ENCODE measurements around the gene ALG9. TPM values are rescaled to one million over a fixed set of nuclear protein-coding genes. Genes with fewer than 3 reads are reported as not detected.

The ALG9 gene
- total RNA-seq: 10 to 100 TPM; 36.4 to 36.8 TPM

GRCh38 chr11:111870886-111871692 lies at the start of gene ALG9:
Gene ALG9 (minus strand): TSS chr11:111871581. CDS start chr11:111871482, 99 bp downstream.
- no peaks in the 10 kb centered on the region for H3K9me3 Mint-ChIP-seq

GRCh38 chr11:111920908-111921307 lies 49.5 kb upstream of the ALG9 start:
- peaks cover 4% of the 10 kb centered on the region for H3K4me1 Mint-ChIP-seq
- peaks cover 15% of the 10 kb centered on the region for H3K27me3 Mint-ChIP-seq
- no peak overlapping the region for H3K27ac Mint-ChIP-seq
- H3K4me3 Mint-ChIP-seq: no peak overlapping the region
- H3K36me3 Mint-ChIP-seq: no peaks in the 10 kb centered on the region
- H3K9me3 Mint-ChIP-seq: no peaks in the 10 kb centered on the region
- no peak for DNase-seq

More at GRCh38 chr11:111870886-111871692, at the start of gene ALG9:
- Mint-ChIP-seq H3K36me3 (peaks cover 21% of the 10 kb centered on the region), H3K4me1 (peaks cover 14% of the 10 kb centered on the region), H3K27me3 (no peaks in the 10 kb centered on the region), H3K27ac (peak within 1 kb of the TSS; percentile 84), H3K4me3 (peak within 1 kb of the TSS; percentile 92)
- peak; percentile 88 for DNase-seq

- H3K4me1 Mint-ChIP-seq: peaks cover 2% of the 10 kb centered on the region
- no peaks in the 10 kb centered on the region for H3K9me3 Mint-ChIP-seq
- no peaks in the 10 kb centered on the region for H3K36me3 Mint-ChIP-seq
- H3K4me3 Mint-ChIP-seq: no peak within 1 kb of the TSS
- peaks cover 27% of the 10 kb centered on the region for H3K27me3 Mint-ChIP-seq
- no peak within 1 kb of the TSS for H3K27ac Mint-ChIP-seq
- no peak for DNase-seq
Observed at GRCh38 chr11:111918390-111919256, 47.2 kb upstream of the ALG9 start, which contains the start of gene C11orf52. Gene C11orf52 (plus strand): TSS chr11:111918913. CDS start chr11:111918973, 60 bp downstream.

GRCh38 chr11:111917788-111918187 lies 46.4 kb upstream of the ALG9 start:
- DNase-seq: no peak
- peaks cover 31% of the 10 kb centered on the region for H3K27me3 Mint-ChIP-seq
- H3K4me3 Mint-ChIP-seq: no peak overlapping the region
- no peaks in the 10 kb centered on the region for H3K36me3 Mint-ChIP-seq
- no peak overlapping the region for H3K27ac Mint-ChIP-seq
- no peaks in the 10 kb centered on the region for H3K9me3 Mint-ChIP-seq
- peaks cover 2% of the 10 kb centered on the region for H3K4me1 Mint-ChIP-seq

GRCh38 chr11:111917312-111917711 lies 45.9 kb upstream of the ALG9 start:
- Mint-ChIP-seq H3K36me3 (no peaks in the 10 kb centered on the region), H3K9me3 (no peaks in the 10 kb centered on the region), H3K4me3 (no peak overlapping the region), H3K4me1 (peaks cover 2% of the 10 kb centered on the region), H3K27ac (no peak overlapping the region), H3K27me3 (peaks cover 34% of the 10 kb centered on the region)
- no peak for DNase-seq

GRCh38 chr11:111916768-111917167 lies 45.4 kb upstream of the ALG9 start:
- DNase-seq: no peak
- Mint-ChIP-seq H3K27ac (no peak overlapping the region), H3K4me1 (peaks cover 3% of the 10 kb centered on the region), H3K36me3 (no peaks in the 10 kb centered on the region), H3K4me3 (no peak overlapping the region), H3K27me3 (peaks cover 39% of the 10 kb centered on the region), H3K9me3 (no peaks in the 10 kb centered on the region)

GRCh38 chr11:111913997-111914396 lies 42.6 kb upstream of the ALG9 start:
- Mint-ChIP-seq H3K9me3 (no peaks in the 10 kb centered on the region), H3K27ac (no peak overlapping the region), H3K36me3 (no peaks in the 10 kb centered on the region), H3K27me3 (peaks cover 51% of the 10 kb centered on the region), H3K4me1 (peaks cover 3% of the 10 kb centered on the region), H3K4me3 (no peak overlapping the region)
- no peak for DNase-seq

- no peak overlapping the region for H3K27ac Mint-ChIP-seq
- H3K4me1 Mint-ChIP-seq: peaks cover 3% of the 10 kb centered on the region
- H3K9me3 Mint-ChIP-seq: no peaks in the 10 kb centered on the region
- H3K36me3 Mint-ChIP-seq: no peaks in the 10 kb centered on the region
- H3K4me3 Mint-ChIP-seq: no peak overlapping the region
- no peak for DNase-seq
- peaks cover 51% of the 10 kb centered on the region for H3K27me3 Mint-ChIP-seq
Observed at GRCh38 chr11:111913031-111913861, 41.9 kb upstream of the ALG9 start.

- no peak for DNase-seq
- no peaks in the 10 kb centered on the region for H3K36me3 Mint-ChIP-seq
- H3K4me1 Mint-ChIP-seq: peaks cover 3% of the 10 kb centered on the region
- no peaks in the 10 kb centered on the region for H3K9me3 Mint-ChIP-seq
- no peak within 1 kb of the TSS for H3K4me3 Mint-ChIP-seq
- H3K27me3 Mint-ChIP-seq: peaks cover 51% of the 10 kb centered on the region
- H3K27ac Mint-ChIP-seq: no peak within 1 kb of the TSS
Observed at GRCh38 chr11:111912535-111912934, 41.2 kb upstream of the ALG9 start, which contains the start of gene HSPB2. Gene HSPB2 (plus strand): TSS chr11:111912734. CDS start chr11:111912830, 96 bp downstream.

- no peak within 1 kb of the TSS for H3K27ac Mint-ChIP-seq
- H3K36me3 Mint-ChIP-seq: no peaks in the 10 kb centered on the region
- H3K27me3 Mint-ChIP-seq: peaks cover 52% of the 10 kb centered on the region
- H3K4me3 Mint-ChIP-seq: no peak within 1 kb of the TSS
- H3K9me3 Mint-ChIP-seq: no peaks in the 10 kb centered on the region
- peaks cover 3% of the 10 kb centered on the region for H3K4me1 Mint-ChIP-seq
- DNase-seq: no peak
Observed at GRCh38 chr11:111911563-111912401, 40.4 kb upstream of the ALG9 start, which contains the start of gene CRYAB. Gene CRYAB (minus strand): TSS chr11:111911770. CDS start chr11:111911724, 46 bp downstream.

- no peak for DNase-seq
- Mint-ChIP-seq H3K27me3 (peaks cover 46% of the 10 kb centered on the region), H3K36me3 (no peaks in the 10 kb centered on the region), H3K9me3 (no peaks in the 10 kb centered on the region), H3K4me1 (peaks cover 3% of the 10 kb centered on the region), H3K27ac (no peak overlapping the region), H3K4me3 (no peak overlapping the region)
Observed at GRCh38 chr11:111910676-111911562, 39.5 kb upstream of the ALG9 start.

- DNase-seq: no peak
- no peak overlapping the region for H3K27ac Mint-ChIP-seq
Observed at GRCh38 chr11:111909378-111909777, 38.0 kb upstream of the ALG9 start.

More at GRCh38 chr11:111909378-111909777, 38.0 kb upstream of the ALG9 start:
- Mint-ChIP-seq H3K4me3 (no peak overlapping the region), H3K36me3 (peaks cover 6% of the 10 kb centered on the region), H3K4me1 (peaks cover 3% of the 10 kb centered on the region), H3K9me3 (peaks cover 5% of the 10 kb centered on the region), H3K27me3 (peaks cover 46% of the 10 kb centered on the region)
